NCI-H1417 treated with DMSO at 0.1 percent for 48 hours (cell line): ENCODE data around the gene ZBTB20.

ENCODE experiments used
- DNase-seq: peaks from one replicate; lab custom pipeline; 2025; lab: John Stamatoyannopoulos, UW

ZBTB20 gene

GRCh38 chr3:114627770-114628169 is 519.3 kb downstream of the ZBTB20 start:
- DNase-seq, result no peak

- no peak for DNase-seq
Measured at GRCh38 chr3:114626751-114627150, 520.3 kb downstream of the ZBTB20 start.

- DNase-seq, result no peak
Measured at GRCh38 chr3:114624571-114625181, 522.4 kb downstream of the ZBTB20 start.

GRCh38 chr3:114624047-114624445 is 523.0 kb downstream of the ZBTB20 start:
- DNase-seq, result no peak

- no peak for DNase-seq
Measured at GRCh38 chr3:114623420-114624046, 523.6 kb downstream of the ZBTB20 start.

GRCh38 chr3:114622001-114622400 is 525.1 kb downstream of the ZBTB20 start:
- DNase-seq, result no peak

DNA sequence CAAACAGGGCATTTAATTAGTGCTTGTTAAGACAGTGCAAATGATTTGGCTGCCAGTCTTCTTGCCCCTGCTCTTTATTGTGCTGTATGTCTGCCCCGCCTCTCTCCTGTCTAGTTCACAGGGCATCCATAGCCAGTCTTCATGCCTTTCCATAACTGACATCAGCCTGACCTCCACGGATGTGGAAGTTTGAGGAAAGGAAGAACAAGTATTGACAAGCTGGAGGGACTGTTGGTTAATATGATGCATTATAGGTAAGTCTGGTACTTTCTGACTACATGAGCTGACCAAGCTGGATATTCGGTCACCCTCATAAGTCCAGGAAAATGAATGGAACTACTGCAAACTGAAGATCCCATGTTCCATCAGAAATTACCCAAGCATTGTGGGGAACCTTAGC is 527.3 kb downstream of the ZBTB20 start:
- DNase-seq, result no peak

DNA sequence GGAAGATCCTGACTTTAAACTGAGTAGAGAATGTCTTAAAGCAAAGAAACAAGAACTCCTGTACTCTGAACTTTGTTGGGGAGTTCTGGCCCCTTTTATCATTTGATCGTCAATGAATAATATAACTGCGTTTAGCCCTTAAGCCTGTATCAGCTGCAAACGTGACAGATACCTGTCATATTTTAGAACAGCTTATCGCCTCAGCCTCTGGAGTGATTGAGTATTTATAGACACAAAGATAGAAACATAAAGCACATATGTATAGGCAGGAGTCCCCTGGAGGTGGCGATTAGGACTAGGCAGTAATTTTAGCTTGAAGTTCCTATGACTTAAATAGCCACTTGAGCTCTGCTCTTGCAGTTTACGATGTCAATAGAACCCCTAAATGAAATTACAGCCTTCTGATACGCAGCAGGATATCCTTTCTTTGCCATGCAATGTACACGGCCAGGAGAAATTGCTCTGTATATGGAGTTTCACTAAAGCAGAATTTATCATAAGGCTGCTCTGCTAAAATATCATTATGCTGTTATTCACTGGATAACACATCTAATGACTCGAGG is 531.5 kb downstream of the ZBTB20 start:
- peak; percentile 93 for DNase-seq

DNA sequence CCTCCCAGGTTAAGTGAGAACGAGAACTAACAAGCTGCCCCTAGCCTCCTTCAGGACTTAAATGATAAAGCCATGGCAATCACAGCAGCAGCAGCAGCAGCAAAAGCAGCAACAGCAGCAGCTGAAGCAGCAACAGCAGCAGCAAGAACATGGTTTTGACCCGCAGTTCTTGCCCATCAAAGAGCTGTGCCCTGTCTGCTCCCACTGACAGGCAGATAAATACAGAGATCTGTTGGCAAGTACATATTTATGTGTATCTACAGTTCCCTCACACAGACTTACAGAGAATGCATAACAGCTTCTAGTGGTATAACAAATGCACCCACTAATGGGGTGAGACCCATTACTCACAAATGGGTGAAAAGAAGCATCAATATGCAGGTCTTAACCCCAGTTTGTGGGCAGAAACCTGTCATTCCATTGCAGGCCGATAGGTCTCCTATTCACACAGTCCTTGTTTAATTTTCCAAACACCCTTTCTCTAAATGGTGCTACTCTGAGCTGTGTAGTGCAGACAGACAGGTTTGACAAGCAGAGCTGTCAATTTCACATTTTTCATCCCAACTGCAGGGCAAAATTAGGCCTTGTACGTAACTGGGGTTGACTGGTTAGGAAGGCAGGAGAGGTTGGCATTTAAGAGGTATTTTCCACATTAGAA is 537.0 kb downstream of the ZBTB20 start:
- no peak for DNase-seq

DNA sequence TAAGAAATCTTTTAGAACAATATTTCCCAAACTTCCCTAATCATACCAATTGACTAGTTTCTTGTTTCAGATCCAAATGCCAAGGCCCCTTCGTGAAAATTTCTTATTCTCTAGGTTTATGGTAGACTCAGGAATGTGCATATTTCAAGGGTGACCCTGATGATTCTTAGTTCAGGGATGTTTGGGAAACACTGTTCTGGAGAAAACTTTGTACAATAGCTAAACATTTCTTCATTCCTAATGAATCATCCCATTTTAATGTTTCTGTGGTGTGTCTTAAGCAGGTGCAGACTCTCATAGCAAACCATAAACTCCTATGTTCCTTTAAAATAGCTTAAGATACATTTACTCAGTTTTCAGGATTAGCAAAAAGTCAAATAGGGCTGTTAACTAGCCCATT is 538.8 kb downstream of the ZBTB20 start:
- DNase-seq, result no peak

GRCh38 chr3:114606336-114606735 is 540.8 kb downstream of the ZBTB20 start:
- no peak for DNase-seq

GRCh38 chr3:114600571-114600970 is 546.5 kb downstream of the ZBTB20 start:
- no peak for DNase-seq

GRCh38 chr3:114597871-114598270 is 549.2 kb downstream of the ZBTB20 start:
- no peak for DNase-seq

DNA sequence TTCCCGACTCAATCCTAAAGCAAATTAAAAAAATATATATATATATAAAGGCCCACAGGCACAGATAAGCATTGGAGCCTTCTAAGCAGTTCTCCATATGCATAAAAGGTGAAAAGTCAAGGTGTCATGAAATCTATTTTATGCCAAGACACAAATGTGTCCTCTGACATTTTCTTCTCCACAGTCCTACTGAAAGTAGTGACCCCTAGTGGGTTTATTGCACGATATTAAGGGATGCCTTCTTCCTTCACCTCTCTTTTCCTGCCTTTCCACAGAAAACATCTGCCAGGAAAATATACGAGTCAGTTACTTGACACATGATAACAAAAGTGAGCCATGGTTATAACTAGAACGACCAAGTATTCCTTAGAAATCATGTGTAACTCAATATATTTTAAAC is 550.1 kb downstream of the ZBTB20 start:
- DNase-seq, result no peak

- no peak for DNase-seq
Measured at GRCh38 chr3:114596147-114596546, 550.9 kb downstream of the ZBTB20 start.

DNA sequence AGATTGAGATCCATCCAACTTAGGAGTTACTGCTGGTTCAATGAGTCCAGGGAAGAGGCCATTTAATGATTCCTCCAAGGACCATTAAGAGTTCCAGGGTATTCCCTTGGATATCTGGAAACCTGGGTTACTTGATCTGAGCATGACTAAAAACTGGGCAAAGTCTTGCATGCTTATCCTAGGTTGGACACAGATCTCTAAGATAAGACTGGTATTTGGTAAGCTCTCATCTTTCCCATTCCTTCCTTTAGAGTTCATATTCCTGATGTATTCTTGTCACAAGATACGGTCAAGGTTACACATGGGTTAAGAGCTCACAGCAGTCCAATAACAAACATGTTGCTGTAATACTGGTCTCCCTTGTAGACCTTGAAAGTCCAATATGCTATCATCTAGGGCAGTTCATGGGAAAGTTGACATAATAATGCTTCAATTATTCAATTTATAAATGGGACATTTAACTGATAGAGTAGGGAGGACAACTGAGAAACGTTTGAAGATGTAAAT is 551.5 kb downstream of the ZBTB20 start:
- no peak for DNase-seq

GRCh38 chr3:114590309-114591047 is 556.6 kb downstream of the ZBTB20 start:
- DNase-seq, result no peak

DNA sequence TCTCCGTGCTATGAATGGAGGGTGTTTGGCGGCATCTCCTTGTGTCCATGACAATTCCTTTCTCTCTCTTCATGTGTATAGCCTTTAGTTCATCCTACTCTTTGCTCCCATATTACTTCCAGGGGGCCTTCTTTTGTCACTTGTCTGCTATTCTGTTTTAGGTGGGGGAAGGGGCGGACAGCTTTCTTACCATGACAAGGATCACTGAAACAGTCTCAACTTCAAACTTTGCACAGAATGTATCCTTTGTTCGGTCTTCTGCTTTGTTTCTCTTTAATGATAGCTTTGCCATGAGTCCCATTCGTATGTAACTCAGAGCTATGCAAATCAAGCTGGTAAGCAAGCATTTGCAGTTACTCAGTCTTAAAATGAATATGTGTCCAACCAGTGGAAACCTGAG is 559.1 kb downstream of the ZBTB20 start:
- no peak for DNase-seq

- no peak for DNase-seq
Measured at GRCh38 chr3:114586119-114586518, 561.0 kb downstream of the ZBTB20 start.

GRCh38 chr3:114585687-114586086 is 561.4 kb downstream of the ZBTB20 start:
- no peak for DNase-seq

DNA sequence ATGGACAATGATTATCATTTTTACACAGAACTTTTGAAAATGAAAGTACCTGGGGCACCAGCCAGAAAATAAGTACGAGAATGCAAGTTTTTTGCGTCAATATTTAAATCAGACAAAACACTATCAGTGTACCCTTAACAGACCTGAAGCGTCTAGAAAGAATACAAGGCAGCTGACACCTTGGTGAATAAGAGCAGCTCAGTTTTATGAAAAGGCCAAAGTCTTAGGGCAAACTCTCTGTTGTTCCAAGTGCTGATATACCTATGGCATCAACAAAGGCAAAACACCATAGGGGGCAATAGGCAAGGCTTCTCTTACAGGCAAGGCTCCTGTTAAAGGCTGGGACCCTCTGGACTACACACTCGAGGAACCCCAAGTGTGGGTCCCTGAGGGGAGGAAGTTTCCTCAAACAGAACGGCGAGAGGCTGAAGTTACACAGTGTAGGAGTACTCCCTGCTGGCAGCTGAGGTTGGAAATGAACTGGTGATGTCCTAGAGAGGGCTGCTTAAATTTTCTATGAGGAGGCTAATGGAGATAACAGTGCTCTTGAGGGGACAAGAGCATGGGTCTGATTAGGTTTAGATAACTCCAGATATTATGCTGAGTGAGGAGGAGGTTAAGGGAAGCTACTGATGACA is 562.2 kb downstream of the ZBTB20 start:
- no peak for DNase-seq

- DNase-seq, result no peak
Measured at GRCh38 chr3:114582929-114583328, 564.2 kb downstream of the ZBTB20 start.
